Activated naive CD4-positive, alpha-beta T cell treated with anti-CD3 and anti-CD28 coated beads, Interleukin-2, amount 10 ng/mL, durations not matched to agents 7 days and 5 days (primary cell): ENCODE measurements around the gene TAF11L9.
"Not testable (repeated sequence)": the region's sequence is repeated elsewhere in the genome, so short reads cannot be mapped to it uniquely, and the experiment has no call there.

ENCODE experiments used
- CTCF ChIA-PET: fragments of 350-600 bp; sonication (Branson Sonifier 250); formaldehyde crosslinking; loops from one replicate; lab custom pipeline; 2021; ENCODE audit warnings: antibody characterized with exemption; lab: Charles Lee
- DNase-seq: peaks from one replicate; pipeline ENCODE4 v3.0.0-alpha.2; 2020
- H3K27ac Mint-ChIP-seq: one replicate; pipeline ENCODE4 v1.8.0; 2021; ENCODE audit warnings: mild to moderate bottlenecking, moderate library complexity, mixed read lengths
- H3K27me3 Mint-ChIP-seq: one replicate; pipeline ENCODE4 v1.8.0; 2021; ENCODE audit warnings: mild to moderate bottlenecking, mixed read lengths
- H3K36me3 Mint-ChIP-seq: one replicate; pipeline ENCODE4 v1.8.0; 2021; ENCODE audit warnings: mixed read lengths
- H3K4me1 Mint-ChIP-seq: one replicate; pipeline ENCODE4 v1.8.0; 2021; ENCODE audit warnings: mixed read lengths
- H3K4me3 Mint-ChIP-seq: one replicate; pipeline ENCODE4 v1.8.0; 2021; ENCODE audit warnings: mild to moderate bottlenecking, moderate library complexity, mixed read lengths
- H3K9me3 Mint-ChIP-seq: one replicate; pipeline ENCODE4 v1.8.0; 2021; ENCODE audit warnings: mixed read lengths

The TAF11L9 gene

GRCh38 chr5:17594255-17594654 lies at the start of gene TAF11L9:
TAF11L9 (minus strand) TSS chr5:17594394.
- CTCF ChIA-PET, DNase-seq, H3K27me3 Mint-ChIP-seq, H3K9me3 Mint-ChIP-seq, H3K36me3 Mint-ChIP-seq, H3K4me3 Mint-ChIP-seq, H3K27ac Mint-ChIP-seq, H3K4me1 Mint-ChIP-seq: not testable (repeated sequence)

GRCh38 chr5:17634160-17634559 lies 40.0 kb upstream of the TAF11L9 start, which contains the start of gene TAF11L14:
TAF11L14 (plus strand) TSS chr5:17634460.
- Mint-ChIP-seq H3K4me1 (no peaks in the 10 kb centered on the region), H3K27me3 (no peaks in the 10 kb centered on the region), H3K4me3 (no peak within 1 kb of the TSS), H3K27ac (no peak within 1 kb of the TSS), H3K36me3 (no peaks in the 10 kb centered on the region), H3K9me3 (peaks cover 16% of the 10 kb centered on the region)
- CTCF ChIA-PET: no interaction called here
- DNase-seq: no peak

- CTCF ChIA-PET, H3K36me3 Mint-ChIP-seq, H3K27ac Mint-ChIP-seq, H3K4me3 Mint-ChIP-seq, H3K4me1 Mint-ChIP-seq, H3K27me3 Mint-ChIP-seq, DNase-seq: not testable (repeated sequence)
- H3K9me3 Mint-ChIP-seq: peaks cover 16% of the 10 kb centered on the region
Observed at GRCh38 chr5:17631788-17632187, 37.6 kb upstream of the TAF11L9 start, which contains the start of gene TAF11L13. TAF11L13 (plus strand) TSS chr5:17632088.

- no peak overlapping the region for H3K4me3 Mint-ChIP-seq
- DNase-seq: no peak
- CTCF ChIA-PET: no interaction called here
- H3K4me1 Mint-ChIP-seq: no peaks in the 10 kb centered on the region
- H3K27ac Mint-ChIP-seq: no peak overlapping the region
- peaks cover 7% of the 10 kb centered on the region for H3K9me3 Mint-ChIP-seq
- H3K36me3 Mint-ChIP-seq: no peaks in the 10 kb centered on the region
- no peaks in the 10 kb centered on the region for H3K27me3 Mint-ChIP-seq
Observed at GRCh38 chr5:17625686-17626085, 31.5 kb upstream of the TAF11L9 start.

GRCh38 chr5:17620627-17621026 lies 26.4 kb upstream of the TAF11L9 start:
- Mint-ChIP-seq H3K36me3 (no peaks in the 10 kb centered on the region), H3K9me3 (peaks cover 18% of the 10 kb centered on the region), H3K27ac (no peak overlapping the region), H3K4me3 (no peak overlapping the region), H3K27me3 (no peaks in the 10 kb centered on the region), H3K4me1 (no peaks in the 10 kb centered on the region)
- DNase-seq: no peak
- CTCF ChIA-PET: no interaction called here

- Mint-ChIP-seq H3K27me3 (no peaks in the 10 kb centered on the region), H3K27ac (no peak overlapping the region), H3K4me3 (no peak overlapping the region), H3K4me1 (no peaks in the 10 kb centered on the region), H3K9me3 (peaks cover 21% of the 10 kb centered on the region), H3K36me3 (no peaks in the 10 kb centered on the region)
- CTCF ChIA-PET: no interaction called here
- no peak for DNase-seq
Observed at GRCh38 chr5:17619354-17619753, 25.2 kb upstream of the TAF11L9 start.

- Mint-ChIP-seq H3K4me1 (no peaks in the 10 kb centered on the region), H3K36me3 (no peaks in the 10 kb centered on the region), H3K27me3 (no peaks in the 10 kb centered on the region)
Observed at GRCh38 chr5:17614872-17615605, 20.8 kb upstream of the TAF11L9 start.

GRCh38 chr5:17610092-17610491 lies 15.9 kb upstream of the TAF11L9 start, which contains the start of gene TAF11L12:
TAF11L12 (plus strand) TSS chr5:17610392.
- H3K9me3 Mint-ChIP-seq: peaks cover 22% of the 10 kb centered on the region
- H3K36me3 Mint-ChIP-seq, H3K27ac Mint-ChIP-seq, H3K4me3 Mint-ChIP-seq, DNase-seq, H3K4me1 Mint-ChIP-seq, H3K27me3 Mint-ChIP-seq, CTCF ChIA-PET: not testable (repeated sequence)

More at GRCh38 chr5:17614872-17615605, 20.8 kb upstream of the TAF11L9 start:
- DNase-seq: no peak
- CTCF ChIA-PET: no interaction called here
- no peak overlapping the region for H3K4me3 Mint-ChIP-seq
- no peak overlapping the region for H3K27ac Mint-ChIP-seq
- peaks cover 22% of the 10 kb centered on the region for H3K9me3 Mint-ChIP-seq

GRCh38 chr5:17607461-17607860 lies 13.3 kb upstream of the TAF11L9 start:
- H3K9me3 Mint-ChIP-seq: peaks cover 25% of the 10 kb centered on the region
- DNase-seq, H3K27ac Mint-ChIP-seq, CTCF ChIA-PET, H3K27me3 Mint-ChIP-seq, H3K4me1 Mint-ChIP-seq, H3K36me3 Mint-ChIP-seq, H3K4me3 Mint-ChIP-seq: not testable (repeated sequence)

- H3K4me3 Mint-ChIP-seq: no peak overlapping the region
- CTCF ChIA-PET: no interaction called here
- H3K36me3 Mint-ChIP-seq: no peaks in the 10 kb centered on the region
- peaks cover 20% of the 10 kb centered on the region for H3K9me3 Mint-ChIP-seq
- no peaks in the 10 kb centered on the region for H3K27me3 Mint-ChIP-seq
- H3K27ac Mint-ChIP-seq: no peak overlapping the region
- DNase-seq: no peak
- H3K4me1 Mint-ChIP-seq: no peaks in the 10 kb centered on the region
Observed at GRCh38 chr5:17604951-17605350, 10.8 kb upstream of the TAF11L9 start.

GRCh38 chr5:17603880-17604279 lies 9.7 kb upstream of the TAF11L9 start, which contains the start of gene TAF11L11:
TAF11L11 (plus strand) TSS chr5:17604183.
- H3K4me3 Mint-ChIP-seq, H3K27me3 Mint-ChIP-seq, H3K4me1 Mint-ChIP-seq, H3K27ac Mint-ChIP-seq, H3K36me3 Mint-ChIP-seq, CTCF ChIA-PET, DNase-seq: not testable (repeated sequence)
- peaks cover 22% of the 10 kb centered on the region for H3K9me3 Mint-ChIP-seq

GRCh38 chr5:17597728-17598127 lies 3.5 kb upstream of the TAF11L9 start, which contains the start of gene TAF11L10:
TAF11L10 (minus strand) TSS chr5:17597828.
- DNase-seq, CTCF ChIA-PET, H3K27me3 Mint-ChIP-seq, H3K4me3 Mint-ChIP-seq, H3K9me3 Mint-ChIP-seq, H3K27ac Mint-ChIP-seq, H3K4me1 Mint-ChIP-seq, H3K36me3 Mint-ChIP-seq: not testable (repeated sequence)

GRCh38 chr5:17590860-17591259 lies 3.3 kb downstream of the TAF11L9 start, which contains the start of gene TAF11L8:
TAF11L8 (minus strand) TSS chr5:17590960.
- DNase-seq, H3K27me3 Mint-ChIP-seq, H3K9me3 Mint-ChIP-seq, H3K27ac Mint-ChIP-seq, CTCF ChIA-PET, H3K4me3 Mint-ChIP-seq, H3K4me1 Mint-ChIP-seq, H3K36me3 Mint-ChIP-seq: not testable (repeated sequence)

GRCh38 chr5:17585658-17586057 lies 8.5 kb downstream of the TAF11L9 start, which contains the start of gene TAF11L7:
TAF11L7 (minus strand) TSS chr5:17585758.
- H3K36me3 Mint-ChIP-seq, H3K4me3 Mint-ChIP-seq, CTCF ChIA-PET, H3K4me1 Mint-ChIP-seq, H3K27me3 Mint-ChIP-seq, H3K27ac Mint-ChIP-seq, DNase-seq, H3K9me3 Mint-ChIP-seq: not testable (repeated sequence)
